HepG2 (cell line): ENCODE measurements around the gene PNPLA2. TPM values are rescaled to one million over a fixed set of nuclear protein-coding genes. Genes with fewer than 3 reads are reported as not detected.
A peak's percentile ranks its signal among the peaks of the same experiment; 100 is the strongest.

ENCODE experiments used
- GZF1 ChIP-seq: sonication (generic); formaldehyde crosslinking; IDR thresholded peaks from 2 replicates; pipeline ENCODE4 v1.5.1; 2020; ENCODE audit warnings: mild to moderate bottlenecking, missing genetic modification reagents
- KIAA2018 ChIP-seq: sonication (generic); formaldehyde crosslinking; IDR thresholded peaks from 2 replicates; pipeline ENCODE4 v1.5.0; 2020; ENCODE audit warnings: mild to moderate bottlenecking, missing genetic modification reagents, borderline replicate concordance
- RARG ChIP-seq: sonication (generic); formaldehyde crosslinking; IDR thresholded peaks from 2 replicates; pipeline ENCODE4 v1.4.0; 2020; ENCODE audit warnings: low read depth, mild to moderate bottlenecking, missing genetic modification reagents
- ZNF143 ChIP-seq: sonication (generic); formaldehyde crosslinking; IDR thresholded peaks from 2 replicates; pipeline ENCODE4 v1.4.0; 2020; ENCODE audit warnings: missing genetic modification reagents
- ZNF263 ChIP-seq: sonication (generic); formaldehyde crosslinking; IDR thresholded peaks from 2 replicates; pipeline ENCODE4 v1.4.0; 2020; ENCODE audit warnings: missing genetic modification reagents
- ZNF576 ChIP-seq: sonication (generic); formaldehyde crosslinking; IDR thresholded peaks from 2 replicates; pipeline ENCODE4 v1.4.0; 2020; ENCODE audit warnings: mild to moderate bottlenecking, missing genetic modification reagents
- polyA plus RNA-seq, 8 experiments: library from polyadenylated mRNA; depleted of rRNA in 3 of 8; stranded (reverse) in 7 of 8; unstranded in 1 of 8; fragments of >200 nt; fragmentation: Illumina TruSeq in 4 of 8; extraction: Trizol in 4 of 8; gene quantifications; 2 replicates each; pipeline versions ENCODE4 v1.2.1 to v1.2.3, GENCODE V29; 2011 to 2016; ENCODE audit warnings: low read depth in 4 of 8, missing spikeins in 1 of 8, mixed read lengths in 1 of 8; ENCODE audit not compliant: insufficient read depth in 1 of 8
- total RNA-seq, 5 experiments: library from RNA; depleted of rRNA; stranded (reverse); fragments of >200 nt; fragmentation: Illumina TruSeq; extraction: Trizol; gene quantifications; 2 replicates each; pipeline ENCODE4 v1.2.3, GENCODE V29; 2016; ENCODE audit warnings: low read depth in 1 of 5
- TF ChIP-seq, protein P1 (sequence below): sonication (generic); formaldehyde crosslinking; IDR thresholded peaks from 2 replicates; pipeline ENCODE4 v1.4.0; 2020; ENCODE audit warnings: mild to moderate bottlenecking, missing genetic modification reagents
- TF ChIP-seq, protein P2 (sequence below): sonication (generic); formaldehyde crosslinking; IDR thresholded peaks from 2 replicates; pipeline ENCODE4 v1.5.0; 2020; ENCODE audit warnings: mild to moderate bottlenecking, missing genetic modification reagents

PNPLA2 gene
- total and polyA plus RNA-seq, 2 of the 13 experiments (the other 11 are each of a cell fraction or from before 2014, with no cell fraction given), result 10.5 to 43.2 TPM

GRCh38 chr11:830295-831117 lies 11.8 kb downstream of the PNPLA2 start (continued):
- TF ChIP-seq, protein P1, sequence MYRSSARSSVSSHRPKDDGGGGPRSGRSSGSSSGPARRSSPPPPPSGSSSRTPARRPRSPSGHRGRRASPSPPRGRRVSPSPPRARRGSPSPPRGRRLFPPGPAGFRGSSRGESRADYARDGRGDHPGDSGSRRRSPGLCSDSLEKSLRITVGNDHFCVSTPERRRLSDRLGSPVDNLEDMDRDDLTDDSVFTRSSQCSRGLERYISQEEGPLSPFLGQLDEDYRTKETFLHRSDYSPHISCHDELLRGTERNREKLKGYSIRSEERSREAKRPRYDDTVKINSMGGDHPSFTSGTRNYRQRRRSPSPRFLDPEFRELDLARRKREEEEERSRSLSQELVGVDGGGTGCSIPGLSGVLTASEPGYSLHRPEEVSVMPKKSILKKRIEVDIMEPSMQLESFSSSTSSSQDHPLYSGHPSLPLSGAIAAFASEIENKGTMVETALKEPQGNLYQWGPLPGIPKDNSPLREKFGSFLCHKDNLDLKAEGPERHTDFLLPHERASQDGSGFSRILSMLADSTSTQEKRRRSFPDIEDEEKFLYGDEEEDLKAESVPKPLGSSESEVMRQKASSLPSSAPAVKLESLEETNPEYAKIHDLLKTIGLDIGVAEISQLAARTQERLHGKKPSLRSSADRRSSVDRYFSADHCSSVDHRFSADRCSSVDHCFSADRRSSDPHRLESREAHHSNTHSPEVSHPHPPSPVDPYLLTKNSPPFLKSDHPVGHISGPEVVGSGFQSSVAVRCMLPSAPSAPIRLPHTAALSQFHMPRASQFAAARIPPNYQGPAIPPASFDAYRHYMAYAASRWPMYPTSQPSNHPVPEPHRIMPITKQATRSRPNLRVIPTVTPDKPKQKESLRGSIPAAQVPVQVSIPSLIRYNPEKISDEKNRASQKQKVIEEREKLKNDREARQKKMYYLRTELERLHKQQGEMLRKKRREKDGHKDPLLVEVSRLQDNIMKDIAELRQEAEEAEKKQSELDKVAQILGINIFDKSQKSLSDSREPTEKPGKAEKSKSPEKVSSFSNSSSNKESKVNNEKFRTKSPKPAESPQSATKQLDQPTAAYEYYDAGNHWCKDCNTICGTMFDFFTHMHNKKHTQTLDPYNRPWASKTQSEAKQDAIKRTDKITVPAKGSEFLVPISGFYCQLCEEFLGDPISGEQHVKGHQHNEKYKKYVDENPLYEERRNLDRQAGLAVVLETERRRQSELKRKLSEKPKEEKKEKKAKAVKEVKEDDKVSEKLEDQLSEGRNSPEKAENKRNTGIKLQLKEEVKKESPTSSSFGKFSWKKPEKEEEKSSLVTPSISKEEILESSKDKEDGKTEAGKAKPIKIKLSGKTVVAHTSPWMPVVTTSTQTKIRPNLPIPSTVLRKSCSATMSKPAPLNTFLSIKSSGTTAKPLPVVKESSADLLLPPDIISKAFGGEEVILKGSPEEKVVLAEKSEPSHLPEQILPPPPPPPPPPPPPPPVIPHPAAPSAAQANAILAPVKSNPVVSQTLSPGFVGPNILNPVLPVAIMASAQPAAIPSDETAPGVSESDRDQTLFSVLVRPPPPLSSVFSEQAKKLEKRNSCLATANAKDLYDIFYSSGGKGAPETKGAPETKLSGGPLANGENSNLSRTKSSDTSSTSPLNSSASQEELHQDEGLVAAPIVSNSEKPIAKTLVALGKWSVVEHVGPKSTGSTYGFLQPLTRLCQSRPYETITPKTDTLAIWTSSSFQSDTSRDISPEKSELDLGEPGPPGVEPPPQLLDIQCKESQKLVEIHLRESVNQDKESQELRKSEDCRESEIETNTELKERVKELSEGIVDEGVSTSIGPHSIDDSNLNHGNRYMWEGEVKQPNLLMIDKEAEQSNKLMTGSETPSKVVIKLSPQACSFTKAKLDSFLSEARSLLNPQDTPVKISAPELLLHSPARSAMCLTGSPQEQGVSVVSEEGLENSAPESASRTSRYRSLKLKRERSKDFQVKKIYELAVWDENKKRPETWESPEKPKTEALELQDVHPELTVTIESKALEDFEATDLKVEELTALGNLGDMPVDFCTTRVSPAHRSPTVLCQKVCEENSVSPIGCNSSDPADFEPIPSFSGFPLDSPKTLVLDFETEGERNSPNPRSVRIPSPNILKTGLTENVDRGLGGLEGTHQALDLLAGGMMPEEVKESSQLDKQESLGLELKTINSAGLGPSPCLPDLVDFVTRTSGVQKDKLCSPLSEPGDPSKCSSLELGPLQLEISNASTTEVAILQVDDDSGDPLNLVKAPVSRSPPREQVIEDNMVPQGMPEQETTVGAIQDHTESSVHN (CRISPR knock-in tag), result no peak
- TF ChIP-seq, protein P2, sequence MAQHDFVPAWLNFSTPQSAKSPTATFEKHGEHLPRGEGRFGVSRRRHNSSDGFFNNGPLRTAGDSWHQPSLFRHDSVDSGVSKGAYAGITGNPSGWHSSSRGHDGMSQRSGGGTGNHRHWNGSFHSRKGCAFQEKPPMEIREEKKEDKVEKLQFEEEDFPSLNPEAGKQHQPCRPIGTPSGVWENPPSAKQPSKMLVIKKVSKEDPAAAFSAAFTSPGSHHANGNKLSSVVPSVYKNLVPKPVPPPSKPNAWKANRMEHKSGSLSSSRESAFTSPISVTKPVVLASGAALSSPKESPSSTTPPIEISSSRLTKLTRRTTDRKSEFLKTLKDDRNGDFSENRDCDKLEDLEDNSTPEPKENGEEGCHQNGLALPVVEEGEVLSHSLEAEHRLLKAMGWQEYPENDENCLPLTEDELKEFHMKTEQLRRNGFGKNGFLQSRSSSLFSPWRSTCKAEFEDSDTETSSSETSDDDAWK (CRISPR knock-in tag), result no peak
- 0 out of 2 replicates have a peak, but pooled peaks have one; percentile 14 for TF ChIP-seq ZNF263 (CRISPR knock-in tag)
- TF ChIP-seq ZNF143 (CRISPR knock-in tag), result no peak
- TF ChIP-seq RARG (CRISPR knock-in tag), result no peak
- 0 out of 2 replicates have a peak, but pooled peaks have one; percentile 39 for TF ChIP-seq GZF1 (CRISPR knock-in tag)
- TF ChIP-seq ZNF576, result no peak
- no peak for TF ChIP-seq KIAA2018 (CRISPR knock-in tag)
